AG10803 (cell line): ENCODE results near the gene SEMA6B.

Source experiments
- DNase-seq: peaks from one replicate; pipeline ENCODE4 v3.0.0; 2010; ENCODE audit warnings: low read depth
- H3K4me3 ChIP-seq: 2 replicates; pipeline ENCODE4 v1.5.1; 2011; ENCODE audit warnings: mild to moderate bottlenecking, low read length, control low read depth
- CTCF ChIP-seq: conservative IDR thresholded peaks from 2 replicates; pipeline ENCODE4 v1.5.1; 2011; ENCODE audit warnings: mild to moderate bottlenecking, low read length, control low read depth, inconsistent platforms

SEMA6B gene

GRCh38 chr19:4493104-4493928 lies 66.2 kb downstream of the SEMA6B start:
- H3K4me3 ChIP-seq, result no peak overlapping the region
- no peak for TF ChIP-seq CTCF
- no peak for DNase-seq
